T47D (cell line): ENCODE data around the gene OR13C2.
"Not testable (repeated sequence)": the region's sequence is repeated elsewhere in the genome, so short reads cannot be mapped to it uniquely, and the experiment has no call there.

ENCODE experiments used
- DNase-seq, 2 experiments: peaks; one replicate each; pipeline versions ENCODE4 v3.0.0 to v3.0.0-alpha.2; 2011 to 2012; ENCODE audit warnings: low read depth in 1 of 2, low spot score in 1 of 2
- JUND ChIP-seq: IDR thresholded peaks from 2 replicates; pipeline ENCODE4 v1.6.1; 2012; ENCODE audit warnings: low read depth
- in situ Hi-C: cut with HindIII; loops from 2 replicates; pipeline ENCODE4 v1.10.0; 2016; ENCODE audit warnings: low sequenced_read_pairs, low pct_unique_long_range_greater_than_20kb

Gene OR13C2, protein sequence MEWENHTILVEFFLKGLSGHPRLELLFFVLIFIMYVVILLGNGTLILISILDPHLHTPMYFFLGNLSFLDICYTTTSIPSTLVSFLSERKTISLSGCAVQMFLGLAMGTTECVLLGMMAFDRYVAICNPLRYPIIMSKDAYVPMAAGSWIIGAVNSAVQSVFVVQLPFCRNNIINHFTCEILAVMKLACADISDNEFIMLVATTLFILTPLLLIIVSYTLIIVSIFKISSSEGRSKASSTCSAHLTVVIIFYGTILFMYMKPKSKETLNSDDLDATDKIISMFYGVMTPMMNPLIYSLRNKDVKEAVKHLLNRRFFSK

DNA sequence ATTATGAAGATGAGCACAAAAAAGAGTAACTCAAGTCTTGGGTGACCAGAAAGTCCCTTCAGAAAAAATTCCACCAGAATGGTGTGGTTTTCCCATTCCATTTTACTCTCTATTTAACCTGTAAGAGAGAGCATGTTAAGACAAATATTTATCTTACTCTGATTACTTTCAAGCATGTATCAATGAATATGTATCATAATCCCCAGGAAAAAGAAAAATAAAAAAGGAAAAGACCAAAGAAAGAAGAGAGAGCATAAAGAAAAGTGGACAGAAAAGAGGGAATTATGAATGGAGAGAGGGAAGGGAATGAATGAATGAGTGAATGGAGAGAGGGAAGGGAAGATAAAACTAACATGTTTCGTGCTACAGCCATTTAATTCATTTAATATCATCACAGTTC is at the start of gene OR13C2:
Gene OR13C2 (minus strand): TSS at position 101 of the 400 bp plus-strand sequence. CDS start 0 bp downstream, at position 101.
- DNase-seq, in situ Hi-C loops: not testable (repeated sequence)

DNA sequence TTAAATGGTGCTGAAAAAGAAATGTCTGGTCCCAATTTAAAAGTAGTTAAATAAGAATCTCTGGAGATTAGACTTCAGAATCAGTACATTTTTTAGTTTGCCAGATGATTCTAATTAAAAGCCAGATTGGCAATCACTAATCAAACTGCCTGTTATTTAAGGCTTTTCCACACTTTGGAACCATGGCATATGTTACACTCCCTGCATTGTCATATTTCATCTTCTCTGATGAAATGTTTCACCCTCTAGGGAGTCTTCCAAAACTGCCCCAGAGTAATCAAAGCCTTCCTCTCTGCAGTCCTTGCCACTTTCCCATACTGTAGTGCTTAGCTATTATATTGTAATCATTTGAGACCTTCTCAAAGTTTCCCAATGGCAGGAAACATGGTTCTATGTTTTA is 30.0 kb upstream of the OR13C2 start:
- TF ChIP-seq JUND = no peak
- DNase-seq = no peak
- in situ Hi-C loops = no loop called here

DNA sequence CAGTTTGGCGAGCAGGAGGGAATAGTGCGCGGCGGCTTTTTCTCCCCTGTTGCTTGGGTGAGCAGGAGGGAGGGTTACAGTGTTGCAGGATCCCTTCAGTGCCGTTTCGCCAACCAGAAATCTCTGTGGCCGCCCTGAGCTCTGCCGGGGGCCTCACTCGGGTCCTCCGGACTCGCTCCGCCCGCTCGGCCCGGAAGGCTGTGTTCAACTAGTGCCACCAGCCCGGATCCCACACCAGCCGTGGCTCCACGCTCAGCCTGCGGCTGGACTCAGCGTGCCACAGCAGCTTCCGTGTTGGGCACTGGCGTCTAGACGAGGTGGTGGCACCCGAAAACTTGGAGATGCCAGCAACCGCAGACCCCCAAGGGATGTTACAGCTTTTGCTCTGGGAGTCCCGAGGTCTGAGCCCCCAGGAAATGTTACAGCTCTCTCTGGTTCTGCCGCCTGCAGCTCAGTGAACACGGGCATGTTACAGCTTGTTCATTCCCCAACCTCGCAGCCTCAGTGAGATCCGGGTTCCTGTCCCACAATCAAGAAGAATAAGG is 28.6 kb upstream of the OR13C2 start:
- in situ Hi-C loops = no loop called here
- no peak for TF ChIP-seq JUND
- peak; percentile 13 to 59 for DNase-seq

DNA sequence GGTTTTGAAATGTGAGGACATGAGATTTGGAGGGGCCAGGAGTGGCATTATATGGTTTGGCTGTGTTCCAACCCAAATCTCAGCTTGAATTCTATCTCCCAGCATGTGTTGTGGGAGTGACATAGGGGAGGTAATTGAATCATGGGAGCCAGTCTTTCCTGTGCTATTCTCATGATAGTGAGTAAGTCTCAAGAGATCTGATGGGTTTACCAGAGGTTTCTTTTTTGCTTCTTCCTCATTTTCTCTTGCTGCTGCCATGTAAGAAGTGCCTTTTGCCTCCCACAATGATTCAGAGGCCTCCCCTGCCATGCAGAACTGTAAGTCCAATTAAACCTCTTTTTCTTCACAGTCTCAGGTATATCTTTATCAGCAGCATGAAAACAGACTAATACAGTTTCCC is 20.5 kb upstream of the OR13C2 start:
- in situ Hi-C loops, DNase-seq: not testable (repeated sequence)

DNA sequence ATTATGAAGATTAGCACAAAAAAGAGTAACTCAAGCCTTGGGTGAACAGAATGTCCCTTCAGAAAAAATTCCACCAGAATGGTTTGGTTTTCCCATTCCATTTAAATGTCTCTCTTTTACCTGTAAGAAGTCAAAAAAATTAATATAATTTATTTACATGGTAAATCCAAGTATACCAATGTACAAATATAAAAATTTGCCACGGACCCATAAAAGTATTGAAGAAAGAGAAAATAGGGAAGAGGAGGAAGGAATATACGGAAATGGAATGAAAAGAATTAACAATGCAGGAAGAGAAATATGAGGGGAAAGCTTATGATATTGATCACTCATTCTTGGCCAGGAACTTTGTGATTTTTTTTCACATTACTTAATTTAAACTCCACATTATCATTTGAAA is 12.7 kb upstream of the OR13C2 start, which contains the start of gene OR13C9:
Gene OR13C9 (minus strand): TSS at position 101 of the 400 bp plus-strand sequence. CDS start 0 bp downstream, at position 101.
- TF ChIP-seq JUND = no peak
- no peak for DNase-seq
- in situ Hi-C loops = no loop called here

DNA sequence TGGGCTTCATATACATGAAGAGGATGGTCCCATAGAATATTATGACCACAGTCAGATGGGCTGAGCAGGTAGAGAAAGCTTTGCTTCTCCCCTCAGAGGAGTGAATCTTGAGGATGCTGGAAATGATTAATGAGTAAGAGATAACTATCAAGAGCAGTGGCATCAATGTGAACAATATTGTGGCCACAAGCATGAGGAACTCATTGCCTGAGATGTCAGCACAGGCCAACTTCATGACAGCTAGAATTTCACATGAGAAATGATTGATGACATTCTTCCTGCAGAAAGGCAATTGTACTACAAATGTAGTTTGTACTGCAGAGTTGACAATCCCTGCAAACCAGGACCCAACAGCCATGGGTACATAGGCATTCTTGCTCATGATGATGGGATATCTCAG is 12.0 kb upstream of the OR13C2 start:
- TF ChIP-seq JUND = no peak
- DNase-seq = no peak
- in situ Hi-C loops = no loop called here

DNA sequence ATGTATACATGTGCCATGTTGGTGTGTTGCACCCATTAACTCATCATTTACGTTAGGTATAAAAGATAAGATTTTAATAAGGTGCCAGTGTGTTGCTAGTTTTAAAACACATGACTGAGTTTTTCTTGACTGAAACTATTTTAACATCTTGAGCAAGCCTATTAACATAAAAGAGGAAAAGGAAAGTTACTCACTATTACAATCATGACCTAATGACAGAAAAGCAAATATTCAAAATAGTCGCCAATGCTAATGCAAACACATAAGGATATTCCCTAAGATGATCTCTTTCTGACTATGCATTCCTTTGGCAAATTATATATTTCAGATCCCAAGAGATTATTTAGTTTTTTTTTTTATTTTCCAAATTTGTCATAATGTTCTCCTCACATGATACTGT is 5.8 kb upstream of the OR13C2 start:
- no peak for TF ChIP-seq JUND
- in situ Hi-C loops = no loop called here
- DNase-seq = no peak

DNA sequence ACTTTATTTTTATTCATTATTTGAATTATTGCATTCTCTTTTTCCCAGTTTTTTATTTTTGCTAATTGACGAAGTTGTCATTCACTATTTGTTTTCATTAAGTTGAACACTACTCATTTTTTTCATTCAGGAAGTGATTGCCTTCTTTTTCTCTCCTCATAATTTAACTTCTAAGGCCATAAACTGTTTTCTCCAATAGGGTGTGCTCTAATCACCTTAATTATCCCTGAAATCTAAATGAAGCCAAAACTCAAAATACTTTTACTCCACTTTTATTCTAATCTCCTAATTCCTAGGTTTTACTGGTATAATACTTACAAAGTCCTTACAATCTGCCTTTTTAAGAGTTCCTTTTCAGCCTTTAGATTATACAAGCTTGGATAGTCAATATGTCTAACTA is 2.9 kb upstream of the OR13C2 start:
- in situ Hi-C loops = no loop called here
- peak in 1 of 2 experiments; percentile 30 for DNase-seq
- no peak for TF ChIP-seq JUND

DNA sequence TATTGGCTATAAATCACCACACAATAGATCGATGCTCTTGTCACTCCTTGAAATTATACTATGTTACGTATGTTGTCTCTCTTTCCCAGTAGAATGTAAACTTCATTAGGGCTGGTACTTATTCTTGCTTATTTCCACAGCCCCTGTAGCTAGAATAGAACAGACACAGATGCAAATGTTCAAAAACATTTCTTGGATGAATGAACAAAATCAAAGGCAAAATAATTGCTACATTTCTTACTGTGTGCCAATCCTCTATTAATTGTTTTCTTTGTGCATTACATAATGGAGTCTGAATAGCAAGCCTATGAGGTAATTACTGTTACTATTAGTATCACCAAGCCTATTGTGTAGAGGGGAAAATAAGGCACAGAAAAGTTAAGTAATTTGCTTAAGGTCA is 725 bp upstream of the OR13C2 start:
- in situ Hi-C loops = no loop called here
- no peak for DNase-seq
- TF ChIP-seq JUND = no peak

DNA sequence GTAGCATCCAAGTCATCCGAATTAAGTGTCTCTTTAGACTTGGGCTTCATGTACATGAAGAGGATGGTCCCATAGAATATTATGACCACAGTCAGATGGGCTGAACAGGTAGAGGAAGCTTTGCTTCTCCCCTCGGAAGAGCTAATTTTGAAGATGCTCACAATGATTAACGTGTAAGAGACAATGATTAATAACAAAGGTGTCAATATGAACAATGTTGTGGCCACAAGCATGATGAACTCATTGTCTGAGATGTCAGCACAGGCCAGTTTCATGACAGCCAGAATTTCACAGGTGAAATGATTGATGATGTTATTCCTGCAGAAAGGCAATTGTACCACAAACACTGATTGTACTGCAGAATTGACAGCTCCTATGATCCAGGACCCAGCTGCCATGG is 626 bp downstream of the OR13C2 start:
- in situ Hi-C loops = no loop called here

DNA sequence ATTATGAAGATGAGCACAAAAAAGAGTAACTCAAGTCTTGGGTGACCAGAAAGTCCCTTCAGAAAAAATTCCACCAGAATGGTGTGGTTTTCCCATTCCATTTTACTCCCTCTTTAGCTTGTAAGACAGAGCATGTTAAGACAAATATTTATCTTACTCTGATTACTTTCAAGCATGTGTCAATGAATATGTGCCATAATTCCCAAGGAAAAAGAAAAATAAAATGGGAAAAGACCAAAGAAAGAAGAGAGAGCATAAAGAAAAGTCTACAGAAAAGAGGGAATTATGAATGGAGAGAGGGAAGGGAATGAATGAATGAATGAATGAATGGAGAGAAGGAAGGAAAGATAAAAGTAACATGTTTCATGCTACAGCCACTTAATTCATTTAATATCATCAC is 6.1 kb downstream of the OR13C2 start, which contains the start of gene OR13C5:
Gene OR13C5 (minus strand): TSS at position 101 of the 400 bp plus-strand sequence. CDS start 0 bp downstream, at position 101.
- DNase-seq, in situ Hi-C loops: not testable (repeated sequence)

More for the DNA sequence above, 626 bp downstream of the OR13C2 start:
- TF ChIP-seq JUND = no peak
- DNase-seq = no peak

DNA sequence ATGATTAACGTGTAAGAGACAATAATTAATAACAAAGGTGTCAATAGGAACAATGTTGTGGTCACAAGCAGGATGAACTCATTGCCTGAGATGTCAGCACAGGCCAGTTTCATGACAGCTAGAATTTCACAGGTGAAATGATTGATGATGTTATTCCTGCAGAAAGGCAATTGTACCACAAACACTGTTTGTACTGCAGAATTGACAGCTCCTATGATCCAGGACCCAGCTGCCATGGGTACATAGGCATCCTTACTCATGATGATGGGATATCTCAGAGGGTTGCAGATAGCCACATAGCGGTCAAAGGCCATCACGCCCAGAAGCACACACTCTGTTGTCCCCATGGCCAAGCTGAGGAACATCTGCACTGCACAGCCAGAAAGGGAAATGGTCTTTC is 6.7 kb downstream of the OR13C2 start:
- in situ Hi-C loops, DNase-seq: not testable (repeated sequence)

DNA sequence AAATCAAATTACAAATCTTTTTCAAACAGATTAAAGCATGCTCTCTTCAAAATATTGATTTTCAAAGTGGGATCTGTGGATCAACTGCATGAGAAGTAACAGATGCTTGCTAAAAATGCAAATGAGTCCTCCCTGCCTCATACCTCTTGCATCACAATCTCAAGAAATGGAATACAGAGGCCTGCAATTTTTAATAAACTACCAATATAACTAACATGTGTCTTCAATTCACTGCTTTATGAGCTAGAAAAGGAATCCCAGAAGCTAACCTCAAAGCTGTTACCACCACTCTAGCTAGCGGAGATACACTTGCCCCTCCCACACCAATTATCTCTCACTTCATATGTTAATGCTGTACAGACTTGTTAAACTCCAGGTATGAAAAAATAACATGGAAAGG is 15.8 kb downstream of the OR13C2 start:
- TF ChIP-seq JUND = no peak
- no peak for DNase-seq
- in situ Hi-C loops = no loop called here
